Epithelial cell of proximal tubule (primary cell): Measurements from ENCODE around the gene MMP14. TPM values are rescaled to one million over a fixed set of nuclear protein-coding genes. Genes with fewer than 3 reads are reported as not detected.

Experiments used
- DNase-seq: peaks from one replicate; pipeline ENCODE4 v3.0.0-alpha.2; 2011; ENCODE audit warnings: low read depth
- H3K4me3 ChIP-seq: 2 replicates; pipeline ENCODE4 v1.5.1; 2011; ENCODE audit warnings: low read depth, mild to moderate bottlenecking, low read length
- CTCF ChIP-seq: conservative IDR thresholded peaks from 2 replicates; pipeline ENCODE4 v1.5.1; 2012; ENCODE audit warnings: low read depth, mild to moderate bottlenecking, low read length
- total RNA-seq: library from RNA; depleted of rRNA; stranded (reverse); fragments of >200 nt; gene quantifications from 2 replicates; pipeline ENCODE4 v1.2.3, GENCODE V29; 2015

Gene MMP14
- total RNA-seq, 1 donor from 2014 or later: 227 TPM

- DNase-seq: no peak
- H3K4me3 ChIP-seq: no peak overlapping the region
- no peak for TF ChIP-seq CTCF
These were observed 6.9 kb downstream of the MMP14 start for GRCh38 chr14:22843123-22843925.

- DNase-seq: no peak
- H3K4me3 ChIP-seq: no peak overlapping the region
- no peak for TF ChIP-seq CTCF
These were observed 8.1 kb downstream of the MMP14 start for GRCh38 chr14:22844221-22845102.

GRCh38 chr14:22845103-22845394, 8.7 kb downstream of the MMP14 start:
- no peak for TF ChIP-seq CTCF
- H3K4me3 ChIP-seq: no peak overlapping the region
- no peak for DNase-seq

GRCh38 chr14:22845821-22846625, 9.6 kb downstream of the MMP14 start:
- DNase-seq: no peak
- no peak overlapping the region for H3K4me3 ChIP-seq
- TF ChIP-seq CTCF: no peak

- TF ChIP-seq CTCF: no peak
- no peak overlapping the region for H3K4me3 ChIP-seq
- DNase-seq: no peak
These were observed 10.5 kb downstream of the MMP14 start for GRCh38 chr14:22846811-22847307.

GRCh38 chr14:22847661-22848341, 11.4 kb downstream of the MMP14 start:
- DNase-seq: no peak
- H3K4me3 ChIP-seq: no peak overlapping the region
- TF ChIP-seq CTCF: peak; percentile 11
